CD4-positive, alpha-beta T cell treated with Interferon alpha-2 for 1 hour (primary cell): ENCODE results near the gene NUCKS1.

Experiments
- DNase-seq, 2 donors: peaks; one replicate each; pipeline ENCODE4 v3.0.0-alpha.2; 2020 to 2022

The NUCKS1 gene

DNA sequence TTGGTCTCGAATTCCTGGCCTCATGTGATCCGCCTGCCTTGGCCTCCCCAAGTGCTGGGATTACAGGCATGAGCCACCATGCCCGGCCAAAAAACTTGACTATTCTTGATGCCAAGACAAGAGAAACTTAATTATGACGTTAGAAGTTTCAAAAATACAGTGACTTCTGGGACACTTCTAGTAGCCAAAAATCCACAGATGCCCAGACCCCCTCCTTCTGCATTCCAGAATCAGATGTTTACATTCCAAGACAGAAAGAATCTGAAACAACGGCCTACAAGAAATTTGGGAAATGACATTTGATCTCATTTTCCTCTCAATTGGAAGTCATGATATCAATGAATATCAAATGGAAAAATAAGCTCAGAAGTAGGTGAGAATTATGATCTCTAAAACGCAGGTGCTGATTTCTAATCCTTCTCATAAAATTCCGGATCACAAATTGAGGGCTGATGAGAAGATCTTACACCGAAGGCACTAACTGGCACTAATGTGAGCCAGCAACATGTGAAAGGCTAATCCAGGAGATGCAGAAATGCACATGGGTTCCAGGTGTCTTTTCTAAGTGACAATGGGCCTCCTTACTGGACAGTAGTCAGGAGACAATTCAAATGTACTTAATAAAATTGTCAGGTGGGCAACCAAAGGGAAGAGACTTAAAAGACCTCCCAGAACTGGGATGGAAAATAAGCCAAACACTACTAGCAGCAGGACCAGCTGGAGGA is 19.8 kb upstream of the NUCKS1 start:
- DNase-seq: no peak

GRCh38 chr1:205767248-205767647 is 17.3 kb upstream of the NUCKS1 start:
- DNase-seq: no peak

GRCh38 chr1:205766570-205766969 is 16.6 kb upstream of the NUCKS1 start:
- no peak for DNase-seq

DNA sequence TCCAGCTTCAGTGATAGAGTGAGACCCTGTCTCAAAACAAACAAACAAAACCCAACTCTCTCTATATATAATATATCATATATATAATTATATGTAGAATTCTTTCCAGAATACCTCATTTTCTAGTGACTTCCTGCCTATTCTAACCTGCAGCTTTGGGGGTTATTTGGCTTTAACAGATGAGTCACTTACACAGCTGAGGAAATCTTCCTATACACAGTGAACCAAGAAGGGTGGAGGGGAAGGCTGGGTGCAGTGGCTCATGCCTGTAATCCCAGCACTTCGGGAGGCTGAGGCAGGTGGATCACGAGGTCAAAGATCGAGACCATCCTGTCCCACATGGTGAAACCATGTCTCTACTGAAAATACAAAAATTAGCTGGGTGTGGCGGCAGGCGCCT is 16.1 kb upstream of the NUCKS1 start:
- no peak for DNase-seq

- DNase-seq: no peak
Measured at GRCh38 chr1:205764578-205764977, 14.6 kb upstream of the NUCKS1 start.

GRCh38 chr1:205763980-205764379 is 14.0 kb upstream of the NUCKS1 start:
- no peak for DNase-seq

- DNase-seq: no peak
Measured at GRCh38 chr1:205760606-205761005, 10.6 kb upstream of the NUCKS1 start.

- no peak for DNase-seq
Measured at GRCh38 chr1:205756552-205756951, 6.6 kb upstream of the NUCKS1 start.

- no peak for DNase-seq
Measured at GRCh38 chr1:205754857-205755256, 4.9 kb upstream of the NUCKS1 start.

- no peak for DNase-seq
Measured at GRCh38 chr1:205751036-205751651, 1.2 kb upstream of the NUCKS1 start.

DNA sequence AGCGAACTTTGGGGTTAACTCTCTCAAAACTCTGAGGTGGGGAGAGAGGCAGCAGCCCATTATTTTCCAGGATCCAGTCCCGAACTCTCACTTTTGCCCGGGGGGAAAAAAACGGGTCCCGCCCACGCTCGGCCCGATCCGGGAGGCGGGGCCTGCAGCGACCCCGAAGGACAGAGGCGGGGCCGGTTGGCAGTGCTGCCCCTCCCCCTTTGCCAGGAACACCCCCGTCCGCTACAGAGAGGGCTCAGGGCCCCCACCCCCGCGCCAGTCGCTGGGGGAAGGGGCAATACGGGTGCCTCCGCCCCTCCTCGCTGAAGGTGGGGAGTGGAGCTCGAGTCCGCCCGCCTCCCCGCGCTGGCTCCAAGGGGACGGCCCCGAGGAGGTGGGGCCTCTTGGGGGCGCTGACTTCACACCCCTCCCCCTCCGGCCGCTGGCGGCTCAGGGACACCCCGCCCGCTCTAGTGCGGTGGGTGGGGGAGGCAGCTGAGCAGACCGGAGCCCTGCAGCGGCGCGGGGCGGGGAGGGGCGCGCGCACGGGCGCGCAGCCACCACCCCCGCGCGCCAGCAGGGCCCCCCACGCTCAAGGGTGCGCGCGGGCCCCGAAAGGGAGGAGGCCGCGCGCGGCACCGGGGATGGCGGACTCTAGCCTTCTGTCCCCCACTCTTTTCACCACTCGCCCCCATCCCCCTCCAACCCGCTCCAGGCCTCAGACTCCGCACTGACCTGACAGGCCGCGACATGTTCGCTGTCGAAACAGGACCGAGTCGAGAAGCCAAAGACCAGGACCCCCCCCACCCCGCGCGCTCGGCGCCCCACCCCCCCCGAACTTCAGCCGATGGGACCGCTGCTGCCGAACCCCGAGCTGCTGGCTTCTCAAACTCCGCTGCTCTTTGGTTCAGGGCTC is 496 bp downstream of the NUCKS1 start:
- peak; percentile 96 for DNase-seq

DNA sequence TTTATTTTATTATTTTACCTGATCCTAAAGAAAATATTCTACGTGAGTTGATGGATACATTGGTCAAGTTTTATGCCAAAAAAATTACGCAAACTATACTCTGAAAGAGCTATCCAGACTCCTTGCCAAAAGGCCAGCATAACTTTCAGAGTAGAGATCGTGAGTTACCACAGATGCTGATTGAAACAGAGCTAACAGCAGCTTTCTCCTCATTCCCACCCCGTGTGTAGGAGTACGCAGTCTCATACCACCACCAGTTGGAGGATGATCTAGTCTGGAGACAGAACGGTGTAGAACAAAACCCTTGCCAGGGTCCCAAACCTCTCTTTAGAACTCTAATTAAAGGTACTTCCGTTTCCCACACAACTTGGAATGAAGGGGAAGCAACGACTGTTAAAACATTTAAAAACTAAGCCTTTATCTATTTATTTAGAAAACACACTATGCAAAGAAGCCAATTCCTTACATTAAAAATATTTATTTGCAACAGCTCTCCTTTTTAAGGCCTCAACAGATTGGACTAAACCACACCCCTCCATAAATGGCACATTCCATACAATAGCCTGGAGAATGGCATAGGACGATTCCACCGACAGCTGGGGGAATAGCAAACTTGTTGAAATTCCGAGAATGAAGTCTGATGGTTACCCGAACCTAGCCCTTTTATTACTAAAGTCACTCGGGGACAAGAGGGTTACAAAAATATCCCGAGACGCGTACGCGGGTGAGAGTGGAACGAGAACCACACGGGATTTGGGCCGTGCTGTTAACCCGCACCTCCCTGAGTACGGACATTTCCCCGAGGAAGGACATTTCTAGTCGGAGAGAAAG is 1.4 kb downstream of the NUCKS1 start:
- peak; percentile 42 to 59 for DNase-seq

DNA sequence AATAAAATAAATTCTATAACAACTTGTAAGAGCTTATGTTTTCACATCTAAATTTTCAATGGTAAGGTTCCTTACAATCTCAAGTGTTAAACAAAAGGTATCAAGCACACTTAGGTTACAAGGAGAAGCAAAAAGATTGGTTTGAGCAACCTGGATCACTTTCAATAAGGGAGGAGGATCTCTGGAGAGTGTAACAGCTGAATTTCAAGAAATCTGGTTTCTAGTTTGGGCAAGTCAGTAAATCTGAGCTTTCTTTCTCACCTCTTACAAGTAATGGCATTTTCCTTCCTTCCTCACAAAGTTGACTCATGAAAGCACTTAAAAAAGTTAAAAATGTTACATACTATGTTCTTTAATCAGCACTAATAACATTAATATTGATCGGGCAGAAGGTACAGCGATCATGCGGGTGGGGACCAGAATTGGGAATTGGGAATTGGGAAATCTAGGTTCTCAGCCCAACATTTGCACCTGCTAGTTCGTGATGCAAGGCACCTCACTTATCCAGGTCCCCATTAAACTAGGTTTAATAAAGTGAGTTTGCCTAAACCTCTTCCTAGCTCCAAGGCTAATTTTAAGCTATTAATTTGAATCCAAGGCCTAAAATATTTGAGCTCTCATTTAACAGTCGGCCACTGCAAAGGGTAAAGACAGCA is 3.1 kb downstream of the NUCKS1 start:
- no peak for DNase-seq

DNA sequence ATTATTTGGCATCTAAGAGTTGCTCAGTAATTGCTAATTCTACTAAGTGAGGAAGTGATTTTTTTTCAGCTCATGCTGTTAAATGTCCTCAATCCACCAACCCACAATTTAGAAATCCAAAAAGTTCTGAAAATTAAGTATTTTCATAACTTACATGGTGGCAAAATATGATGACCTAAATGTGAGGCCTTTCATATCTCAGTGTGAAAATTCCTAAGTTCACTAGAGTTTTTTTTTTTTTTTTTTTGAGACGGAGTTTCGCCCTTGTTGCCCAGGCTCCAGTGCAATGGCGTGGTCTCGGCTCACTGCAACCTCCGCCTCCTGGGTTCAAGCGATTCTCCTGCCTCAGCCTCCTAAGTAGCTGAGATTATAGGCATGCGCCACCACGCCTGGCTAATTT is 5.6 kb downstream of the NUCKS1 start:
- no peak for DNase-seq

- no peak for DNase-seq
Measured at GRCh38 chr1:205743977-205744376, 6.0 kb downstream of the NUCKS1 start.

DNA sequence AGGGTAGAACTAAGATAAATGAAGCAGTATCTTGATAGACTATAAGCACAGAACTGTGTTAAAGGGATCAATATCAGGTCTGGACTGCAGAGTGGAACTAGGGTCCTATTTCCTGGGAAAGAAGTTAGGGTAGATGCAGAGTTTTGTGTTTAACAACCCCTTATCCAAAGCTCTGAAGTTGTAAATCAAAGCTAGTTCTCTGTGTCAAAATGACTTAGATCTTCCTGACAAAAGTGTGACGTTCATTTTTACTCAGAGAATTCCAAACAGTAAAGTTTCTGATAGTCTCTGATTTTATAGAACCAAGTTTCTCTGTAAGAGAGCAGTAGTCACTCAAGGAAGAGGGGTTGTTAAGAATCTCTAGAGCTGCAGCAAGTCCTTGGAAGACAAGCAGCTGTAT is 8.3 kb downstream of the NUCKS1 start:
- DNase-seq: no peak

DNA sequence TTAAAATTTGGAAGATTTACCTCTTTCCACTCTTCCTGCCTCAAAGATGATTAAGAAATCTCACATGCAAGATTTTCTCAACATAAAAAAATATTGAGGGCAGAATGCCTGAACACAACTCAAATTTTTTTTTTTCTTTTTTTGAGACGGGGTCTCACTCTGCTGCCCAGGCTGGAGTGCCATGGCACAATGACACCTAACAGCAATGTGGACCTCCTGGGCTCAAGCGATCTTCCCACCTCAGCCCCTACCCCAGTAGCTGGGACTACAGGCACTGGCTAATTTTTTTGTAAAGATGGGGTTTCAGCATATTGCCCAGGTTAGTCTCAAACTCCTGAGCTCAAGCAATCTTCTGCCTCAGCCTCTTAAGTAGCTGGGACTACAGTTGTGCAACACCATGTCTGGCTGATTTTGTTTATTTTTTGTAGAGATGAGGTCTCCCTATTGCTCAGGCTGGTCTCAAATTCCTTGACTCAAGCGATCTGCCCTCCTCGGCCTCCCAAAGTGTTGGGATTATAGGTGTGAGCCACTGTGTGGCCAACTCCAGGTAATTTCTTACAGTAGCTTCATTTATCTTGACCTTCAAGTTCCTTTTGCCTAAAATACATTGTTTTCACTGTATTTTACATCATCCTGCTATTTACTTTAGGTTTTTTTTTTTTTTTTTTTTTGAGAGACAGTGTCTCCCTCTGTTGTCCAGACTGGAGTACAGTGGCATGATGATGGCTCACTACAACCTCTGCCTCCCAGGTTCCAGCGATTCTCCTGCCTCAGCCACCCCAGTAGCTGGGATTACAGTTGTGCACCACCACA is 10.4 kb downstream of the NUCKS1 start:
- no peak for DNase-seq

GRCh38 chr1:205735218-205735617 is 14.8 kb downstream of the NUCKS1 start:
- DNase-seq: no peak

GRCh38 chr1:205733438-205734175 is 16.4 kb downstream of the NUCKS1 start:
- DNase-seq: no peak

DNA sequence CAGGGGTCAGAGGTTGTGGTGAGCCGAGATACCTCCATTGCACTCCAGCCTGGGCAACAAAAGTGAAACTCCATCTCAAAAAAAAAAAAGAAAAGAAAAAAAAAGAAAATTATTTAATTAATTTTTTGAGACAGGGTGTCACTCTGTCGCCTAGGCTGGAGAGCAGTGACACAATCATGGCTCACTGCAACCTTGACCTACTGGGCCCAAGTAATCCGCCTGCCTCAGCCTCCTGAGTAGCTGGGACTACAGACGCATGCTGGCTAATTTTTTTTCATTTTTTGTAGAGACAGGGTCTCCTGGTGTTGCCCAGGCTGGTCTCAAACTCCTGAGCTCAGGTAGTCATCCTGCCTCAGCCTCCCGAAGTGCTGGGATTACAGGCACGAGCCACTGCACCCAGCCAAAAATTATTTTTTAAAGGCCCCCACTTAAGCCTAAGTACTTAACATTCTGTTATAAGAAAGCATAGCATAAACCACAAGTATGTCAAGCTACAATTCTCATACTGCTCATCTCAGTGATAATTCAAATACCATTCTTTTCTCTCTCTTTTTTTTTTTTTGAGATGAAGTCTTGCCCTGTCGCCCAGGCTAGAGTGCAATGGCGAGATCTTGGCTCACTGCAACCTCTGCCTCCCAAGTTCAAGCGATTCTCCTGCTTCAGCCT is 19.9 kb downstream of the NUCKS1 start:
- DNase-seq: no peak
